SU-DHL-6 (cell line): ENCODE data around the gene TMEM129.

Experiments used
- H2AFZ ChIP-seq: fragments of 200-600 bp; sonication (generic); 2 replicates; pipeline ENCODE4 v1.6.1; 2014; ENCODE audit warnings: low read depth, mild to moderate bottlenecking, moderate library complexity, mixed read lengths, antibody characterized with exemption, low read length; ENCODE audit not compliant: severe bottlenecking
- H3F3A ChIP-seq: fragments of 200-600 bp; shearing (Covaris generic); 2 replicates; pipeline ENCODE4 v1.6.0; 2016; ENCODE audit warnings: antibody characterized with exemption, mild to moderate bottlenecking; ENCODE audit not compliant: insufficient read depth
- H3K27ac ChIP-seq: fragments of 200-600 bp; sonication (generic); 2 replicates; pipeline ENCODE4 v1.5.1; 2016; ENCODE audit warnings: low read depth, mild to moderate bottlenecking, low read length, moderate library complexity, mixed read lengths
- H3K27me3 ChIP-seq: fragments of 200-600 bp; sonication (generic), shearing (Covaris generic); 2 replicates; pipeline ENCODE4 v1.6.0; 2014; ENCODE audit warnings: mild to moderate bottlenecking, low read length
- H3K36me3 ChIP-seq: fragments of 200-600 bp; sonication (generic); 2 replicates; pipeline ENCODE4 v1.6.1; 2014; ENCODE audit warnings: mild to moderate bottlenecking, low read length, mixed read lengths
- H3K4me2 ChIP-seq: fragments of 300-600, 200-600 bp; shearing (Covaris generic), sonication (generic); 2 replicates; pipeline ENCODE4 v1.6.0; 2014; ENCODE audit warnings: low read length, low read depth, mild to moderate bottlenecking; ENCODE audit not compliant: poor library complexity, severe bottlenecking
- H3K4me3 ChIP-seq: fragments of 200-600 bp; sonication (generic); 2 replicates; pipeline ENCODE4 v1.5.1; 2014; ENCODE audit warnings: antibody characterized with exemption, low read length, mild to moderate bottlenecking, mixed read lengths; ENCODE audit not compliant: insufficient read depth, poor library complexity, severe bottlenecking
- H3K79me2 ChIP-seq: fragments of 200-600 bp; sonication (generic); 2 replicates; pipeline ENCODE4 v1.6.1; 2014; ENCODE audit warnings: mild to moderate bottlenecking, low read length, moderate library complexity; ENCODE audit not compliant: insufficient read depth
- H3K9ac ChIP-seq: fragments of 200-600 bp; sonication (generic); 2 replicates; pipeline ENCODE4 v1.7.0; 2014; ENCODE audit warnings: mild to moderate bottlenecking, low read length
- H3K9me2 ChIP-seq: fragments of 200-600 bp; sonication (generic); replicated peaks from 2 replicates; pipeline ENCODE4 v1.6.1; 2014; ENCODE audit warnings: low read length; ENCODE audit not compliant: insufficient read depth
- H3K9me3 ChIP-seq: fragments of 200-600 bp; sonication (generic); 2 replicates; pipeline ENCODE4 v1.6.1; 2014; ENCODE audit warnings: low read length, mixed read lengths; ENCODE audit not compliant: insufficient read depth
- H4K20me1 ChIP-seq: fragments of 200-600 bp; sonication (generic); 2 replicates; pipeline ENCODE4 v1.6.1; 2014; ENCODE audit warnings: low read depth, mild to moderate bottlenecking, antibody characterized with exemption, low read length, moderate library complexity, mixed read lengths
- EZH2phosphoT487 ChIP-seq: fragments of 200-600 bp; sonication (generic), shearing (Covaris generic); conservative IDR thresholded peaks from 2 replicates; pipeline ENCODE4 v1.6.1; 2018; ENCODE audit warnings: mild to moderate bottlenecking, antibody characterized with exemption, low read length, moderate library complexity, mixed read lengths
- TF ChIP-seq, protein P1 (sequence below): fragments of 200-600 bp; sonication (generic); IDR thresholded peaks from one replicate; pipeline ENCODE4 v1.5.1; 2017; ENCODE audit warnings: antibody characterized with exemption, mild to moderate bottlenecking, low read length, moderate library complexity; ENCODE audit not compliant: insufficient read depth, poor library complexity, severe bottlenecking

The TMEM129 gene, protein sequence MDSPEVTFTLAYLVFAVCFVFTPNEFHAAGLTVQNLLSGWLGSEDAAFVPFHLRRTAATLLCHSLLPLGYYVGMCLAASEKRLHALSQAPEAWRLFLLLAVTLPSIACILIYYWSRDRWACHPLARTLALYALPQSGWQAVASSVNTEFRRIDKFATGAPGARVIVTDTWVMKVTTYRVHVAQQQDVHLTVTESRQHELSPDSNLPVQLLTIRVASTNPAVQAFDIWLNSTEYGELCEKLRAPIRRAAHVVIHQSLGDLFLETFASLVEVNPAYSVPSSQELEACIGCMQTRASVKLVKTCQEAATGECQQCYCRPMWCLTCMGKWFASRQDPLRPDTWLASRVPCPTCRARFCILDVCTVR

GRCh38 chr4:1721003-1721665 lies at the start of gene TMEM129, which contains the start of gene TACC3:
Gene TMEM129, minus strand, starts transcription at chr4:1721323. Its CDS starts 486 bp downstream, at chr4:1720837.
Gene TACC3, plus strand, starts transcription at chr4:1721521. Its CDS starts 1,901 bp downstream, at chr4:1723422.
- Histone ChIP-seq H4K20me1 (peaks cover 2% of the 10 kb centered on the region; the same call in 1 of the 2 replicates), H3K4me3 (peak within 1 kb of the TSS; percentile 87), H3F3A (peaks cover 38% of the 10 kb centered on the region), H3K9me3 (no peaks in the 10 kb centered on the region), H3K9ac (peak within 1 kb of the TSS; percentile 97), H2AFZ (no peak within 1 kb of the TSS), H3K4me2 (peak within 1 kb of the TSS; percentile 83), H3K79me2 (peaks cover 45% of the 10 kb centered on the region), H3K9me2 (no peaks in the 10 kb centered on the region), H3K36me3 (peaks cover 8% of the 10 kb centered on the region; the same call in 1 of the 2 replicates), H3K27me3 (no peaks in the 10 kb centered on the region), H3K27ac (peak within 1 kb of the TSS; percentile 93)
- TF ChIP-seq, protein P1, sequence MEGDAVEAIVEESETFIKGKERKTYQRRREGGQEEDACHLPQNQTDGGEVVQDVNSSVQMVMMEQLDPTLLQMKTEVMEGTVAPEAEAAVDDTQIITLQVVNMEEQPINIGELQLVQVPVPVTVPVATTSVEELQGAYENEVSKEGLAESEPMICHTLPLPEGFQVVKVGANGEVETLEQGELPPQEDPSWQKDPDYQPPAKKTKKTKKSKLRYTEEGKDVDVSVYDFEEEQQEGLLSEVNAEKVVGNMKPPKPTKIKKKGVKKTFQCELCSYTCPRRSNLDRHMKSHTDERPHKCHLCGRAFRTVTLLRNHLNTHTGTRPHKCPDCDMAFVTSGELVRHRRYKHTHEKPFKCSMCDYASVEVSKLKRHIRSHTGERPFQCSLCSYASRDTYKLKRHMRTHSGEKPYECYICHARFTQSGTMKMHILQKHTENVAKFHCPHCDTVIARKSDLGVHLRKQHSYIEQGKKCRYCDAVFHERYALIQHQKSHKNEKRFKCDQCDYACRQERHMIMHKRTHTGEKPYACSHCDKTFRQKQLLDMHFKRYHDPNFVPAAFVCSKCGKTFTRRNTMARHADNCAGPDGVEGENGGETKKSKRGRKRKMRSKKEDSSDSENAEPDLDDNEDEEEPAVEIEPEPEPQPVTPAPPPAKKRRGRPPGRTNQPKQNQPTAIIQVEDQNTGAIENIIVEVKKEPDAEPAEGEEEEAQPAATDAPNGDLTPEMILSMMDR = no peak
- no peak for TF ChIP-seq EZH2phosphoT487

GRCh38 chr4:1770791-1771231 lies 49.7 kb upstream of the TMEM129 start:
- no peak overlapping the region for H2AFZ ChIP-seq
- H3K9me3 ChIP-seq = no peaks in the 10 kb centered on the region
- TF ChIP-seq EZH2phosphoT487 = no peak
- TF ChIP-seq, protein P1 = no peak
- no peak overlapping the region for H3K9ac ChIP-seq
- no peaks in the 10 kb centered on the region for H3F3A ChIP-seq
- no peaks in the 10 kb centered on the region for H3K27me3 ChIP-seq
- no peak overlapping the region for H3K27ac ChIP-seq
- H3K4me3 ChIP-seq = no peak overlapping the region
- H3K4me2 ChIP-seq = no peak overlapping the region
- no peaks in the 10 kb centered on the region for H3K9me2 ChIP-seq
- H4K20me1 ChIP-seq = no peaks in the 10 kb centered on the region
- no peaks in the 10 kb centered on the region for H3K79me2 ChIP-seq
- no peaks in the 10 kb centered on the region for H3K36me3 ChIP-seq

DNA sequence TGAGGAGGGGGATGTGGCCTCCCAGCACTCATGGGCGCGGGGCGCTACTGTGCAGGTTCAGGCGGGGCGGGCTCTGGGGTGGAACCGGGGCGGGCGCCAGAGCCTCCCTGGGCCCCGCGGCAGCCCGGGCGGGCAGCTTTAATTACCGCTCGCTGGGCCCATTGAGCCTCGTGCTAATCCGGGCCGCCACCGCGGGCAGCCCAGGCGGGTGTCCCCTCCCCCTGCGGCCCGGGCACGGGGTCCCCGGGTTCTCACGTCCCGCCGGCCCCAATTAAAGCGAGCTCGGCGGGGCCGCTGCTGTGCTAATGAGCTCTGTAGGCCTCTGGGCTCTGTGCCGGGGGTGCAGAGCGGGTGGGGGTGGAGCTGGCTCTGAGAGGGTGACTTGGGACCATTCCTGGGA lies 49.1 kb upstream of the TMEM129 start:
- no peaks in the 10 kb centered on the region for H3F3A ChIP-seq
- H3K9ac ChIP-seq = no peak overlapping the region
- H3K9me3 ChIP-seq = no peaks in the 10 kb centered on the region
- H3K27ac ChIP-seq = no peak overlapping the region
- no peaks in the 10 kb centered on the region for H4K20me1 ChIP-seq
- no peak overlapping the region for H3K4me3 ChIP-seq
- no peaks in the 10 kb centered on the region for H3K9me2 ChIP-seq
- no peaks in the 10 kb centered on the region for H3K79me2 ChIP-seq
- no peak overlapping the region for H3K4me2 ChIP-seq
- no peak for TF ChIP-seq EZH2phosphoT487
- TF ChIP-seq, protein P1 = no peak
- no peaks in the 10 kb centered on the region for H3K27me3 ChIP-seq
- no peak overlapping the region for H2AFZ ChIP-seq
- H3K36me3 ChIP-seq = no peaks in the 10 kb centered on the region
